GM12874 (cell line): Measurements from ENCODE around the gene VPS37B.

Experiments used
- CTCF ChIP-seq: IDR thresholded peaks from 2 replicates; pipeline ENCODE4 v1.5.1; 2011; ENCODE audit warnings: low read depth, mild to moderate bottlenecking, control low read depth, low read length, moderate library complexity; ENCODE audit not compliant: insufficient read depth

The VPS37B gene

GRCh38 chr12:122870163-122870842, 25.6 kb downstream of the VPS37B start:
- TF ChIP-seq CTCF, result no peak

GRCh38 chr12:122869207-122869973, 26.5 kb downstream of the VPS37B start:
- no peak for TF ChIP-seq CTCF

GRCh38 chr12:122868471-122869177, 27.3 kb downstream of the VPS37B start:
- TF ChIP-seq CTCF, result no peak

- 0 out of 2 replicates have a peak, but pooled peaks have one; percentile 22 for TF ChIP-seq CTCF
Measured at GRCh38 chr12:122867691-122868461, 28.0 kb downstream of the VPS37B start.

GRCh38 chr12:122866950-122867607, 28.8 kb downstream of the VPS37B start:
- no peak for TF ChIP-seq CTCF

GRCh38 chr12:122866379-122866778, 29.5 kb downstream of the VPS37B start:
- TF ChIP-seq CTCF, result no peak
